Panc1 (cell line): Measurements from ENCODE around the gene PARS2. TPM values are rescaled to one million over a fixed set of nuclear protein-coding genes. Genes with fewer than 3 reads are reported as not detected.

ENCODE experiments used
- ATAC-seq: fragments of 200-7000 bp; cut with Tn5 transposase; 2 replicates; pipeline ENCODE4 v1.9.1; 2020; ENCODE audit warnings: mild to moderate bottlenecking, moderate library complexity
- Bru-seq: library from RNA; stranded (reverse); fragments of 400-500 nt; gene quantifications from one replicate; lab custom pipeline; 2021; lab: Mats Ljungman, UMichigan
- BruChase-seq, 2 experiments: library from RNA; stranded (reverse); fragments of 400-500 nt; gene quantifications; one replicate each; lab custom pipeline; 2021; lab: Mats Ljungman, UMichigan
- BruUV-seq: library from RNA; stranded (reverse); fragments of 400-500 nt; replicated peaks from 2 replicates; lab custom pipeline; 2021; lab: Mats Ljungman, UMichigan
- CTCF ChIA-PET: fragments of 300-600 bp; sonication (Branson Sonifier 250); formaldehyde crosslinking; loops from one replicate; lab custom pipeline; 2022; ENCODE audit warnings: antibody characterized with exemption; lab: Charles Lee
- POLR2A ChIA-PET: fragments of 300-600 bp; sonication (Branson Sonifier 250); formaldehyde crosslinking; loops from one replicate; lab custom pipeline; 2022; ENCODE audit warnings: antibody characterized with exemption; lab: Charles Lee
- DNase-seq: peaks from one replicate; pipeline ENCODE4 v3.0.0-alpha.2; 2010; ENCODE audit warnings: low read depth, low spot score
- H3K27ac ChIP-seq: 2 replicates; pipeline ENCODE4 v1.5.1; 2011; ENCODE audit warnings: mild to moderate bottlenecking, low read length, inconsistent platforms
- H3K27me3 ChIP-seq: fragments of 200-500 bp; sonication (Bioruptor generic); 2 replicates; pipeline ENCODE4 v1.6.0; 2014; ENCODE audit warnings: low read length, inconsistent platforms; ENCODE audit not compliant: control insufficient read depth, insufficient read depth
- H3K36me3 ChIP-seq: fragments of 200-500 bp; sonication (Bioruptor generic); 2 replicates; pipeline ENCODE4 v1.5.1; 2014; ENCODE audit warnings: inconsistent platforms, mild to moderate bottlenecking, low read length, moderate library complexity; ENCODE audit not compliant: control insufficient read depth, insufficient read depth
- H3K4me1 ChIP-seq: 2 replicates; pipeline ENCODE4 v1.5.1; 2011; ENCODE audit warnings: inconsistent platforms, mild to moderate bottlenecking, low read length, moderate library complexity; ENCODE audit not compliant: control insufficient read depth, insufficient read depth
- H3K4me3 ChIP-seq, 2 experiments: 2 replicates each; pipeline ENCODE4 v1.5.1; 2011 to 2012; ENCODE audit warnings: low read depth in 2 of 2, low read length in 2 of 2, mild to moderate bottlenecking in 2 of 2, inconsistent platforms in 1 of 2, moderate library complexity in 1 of 2
- H3K9me3 ChIP-seq: fragments of 200-500 bp; sonication (Bioruptor generic); 2 replicates; pipeline ENCODE4 v1.5.1; 2014; ENCODE audit warnings: low read depth, mild to moderate bottlenecking, inconsistent platforms, low read length, moderate library complexity; ENCODE audit not compliant: control insufficient read depth, insufficient read depth
- POLR2AphosphoS5 ChIP-seq: IDR thresholded peaks from 2 replicates; pipeline ENCODE4 v1.6.1; 2012; ENCODE audit warnings: mild to moderate bottlenecking, low read depth, low read length, moderate library complexity
- SIN3A ChIP-seq: IDR thresholded peaks from 2 replicates; pipeline ENCODE4 v1.6.1; 2012; ENCODE audit warnings: low read depth, mild to moderate bottlenecking, low read length, moderate library complexity, borderline replicate concordance; ENCODE audit not compliant: insufficient read depth
- TCF7L2 ChIP-seq: IDR thresholded peaks from 2 replicates; pipeline ENCODE4 v1.6.1; 2011; ENCODE audit warnings: mild to moderate bottlenecking, low read depth, low read length, inconsistent platforms
- in situ Hi-C: cut with HindIII; loops from 2 replicates; pipeline ENCODE4 v1.10.0; 2016; ENCODE audit warnings: low sequenced_read_pairs, low pct_unique_long_range_greater_than_20kb
- intact Hi-C: fragments of 100-400 bp; cut with micrococcal nuclease; formaldehyde crosslinking; loops from one replicate; pipeline ENCODE4 v1.10.0; 2022; ENCODE audit not compliant: unreplicated experiment
- long read RNA-seq: library from polyadenylated mRNA; unstranded; transcript quantifications from one replicate; pipeline ENCODE4 v2.0.0, GENCODE V29; 2021; ENCODE audit not compliant: unreplicated experiment
- polyA plus RNA-seq: library from polyadenylated mRNA; unstranded; fragments of >200 nt; gene quantifications from one replicate; pipeline ENCODE4 v1.2.1, GENCODE V29; 2012; ENCODE audit warnings: missing spikeins; ENCODE audit not compliant: insufficient read length
- total RNA-seq: library from RNA; stranded (reverse); gene quantifications from one replicate; pipeline ENCODE4 v1.2.1, GENCODE V29; 2021; ENCODE audit not compliant: unreplicated experiment
- TF ChIP-seq, protein P1 (sequence below): fragments of 450-650 bp; IDR thresholded peaks from 2 replicates; pipeline ENCODE4 v1.5.1; 2017; ENCODE audit warnings: mild to moderate bottlenecking
- TF ChIP-seq, protein P2 (sequence below), 2 experiments: IDR thresholded peaks; 2 replicates each; pipeline ENCODE4 v1.6.1; 2011 to 2012; ENCODE audit warnings: low read depth in 2 of 2, control low read depth in 1 of 2, low read length in 1 of 2, mild to moderate bottlenecking in 1 of 2, moderate library complexity in 1 of 2; ENCODE audit not compliant: insufficient read depth in 1 of 2

The PARS2 gene
- 4.4 TPM for total RNA-seq
- polyA plus RNA-seq, result 5.9 TPM
- Bru-seq, nascent RNA, result percentile 55 among the genes with signal in this experiment
- percentile 55 among the genes with signal in this experiment for BruChase-seq, experiment 1, labeled RNA remaining after a 2-hour chase
- BruChase-seq, experiment 2, labeled RNA remaining after a 6-hour chase, result percentile 45 among the genes with signal in this experiment
- long read RNA-seq, transcript PARS2-201 (2 exons, 2,347 nt), result major isoform, 12 of 18 reads
- long read RNA-seq, partial matches to known transcripts, result 0 of 18 reads
- long read RNA-seq, other reads (novel, unspliced or antisense), result 6 of 18 reads

DNA sequence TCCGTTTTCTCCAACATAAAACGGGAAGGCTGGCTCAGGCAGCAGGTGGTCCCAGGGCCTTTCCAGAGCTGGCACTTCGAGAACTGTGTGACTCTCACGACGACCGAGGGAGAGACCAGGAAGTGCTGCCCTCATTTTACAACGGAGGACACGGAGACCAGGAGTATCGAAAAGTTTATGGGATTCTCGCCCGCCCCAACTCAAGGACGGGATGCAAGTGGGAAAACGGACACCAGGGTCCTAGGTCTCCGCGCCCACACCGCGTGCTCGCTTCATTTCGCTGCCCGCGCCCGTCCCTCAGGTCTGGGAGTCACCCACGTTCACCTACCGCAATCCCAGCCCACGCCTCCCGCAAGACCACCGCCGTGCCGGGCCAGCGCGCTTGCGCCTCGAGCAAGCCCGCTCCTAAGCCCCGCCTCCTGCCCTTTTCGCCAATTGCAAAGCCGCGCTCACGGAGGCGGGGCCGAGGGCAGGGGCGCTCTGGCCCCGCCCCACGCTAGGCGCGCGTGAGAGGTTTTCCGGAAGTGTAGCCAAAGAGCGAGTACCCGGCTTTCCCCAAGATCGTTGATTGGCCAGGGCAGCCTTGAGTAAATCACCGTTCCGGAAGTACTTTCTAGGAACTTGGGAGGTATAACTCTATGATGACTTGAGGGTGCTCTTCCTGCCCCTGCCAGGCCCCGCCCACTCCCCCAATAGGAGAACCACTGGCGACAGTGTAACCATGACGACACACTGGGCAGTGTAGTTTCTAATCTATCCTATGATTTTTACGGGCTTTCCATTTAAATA lies at the start of gene PARS2:
Gene PARS2 (minus strand): TSS at position 391 of the 789 bp plus-strand sequence. CDS start 5,362 bp downstream, outside the sequence.
- Histone ChIP-seq H3K27me3 (no peaks in the 10 kb centered on the region), H3K9me3 (no peaks in the 10 kb centered on the region), H3K36me3 (peaks cover 2% of the 10 kb centered on the region; the same call in 1 of the 2 replicates), H3K4me3 (peak within 1 kb of the TSS; percentile 76 to 100), H3K4me1 (peaks cover 3% of the 10 kb centered on the region; the same call in 1 of the 2 replicates), H3K27ac (peak within 1 kb of the TSS; percentile 92)
- TF ChIP-seq SIN3A (0 out of 2 replicates have a peak, but pooled peaks have one; percentile 83), TCF7L2 (no peak), POLR2AphosphoS5 (peak; percentile 88)
- TF ChIP-seq, protein P1, sequence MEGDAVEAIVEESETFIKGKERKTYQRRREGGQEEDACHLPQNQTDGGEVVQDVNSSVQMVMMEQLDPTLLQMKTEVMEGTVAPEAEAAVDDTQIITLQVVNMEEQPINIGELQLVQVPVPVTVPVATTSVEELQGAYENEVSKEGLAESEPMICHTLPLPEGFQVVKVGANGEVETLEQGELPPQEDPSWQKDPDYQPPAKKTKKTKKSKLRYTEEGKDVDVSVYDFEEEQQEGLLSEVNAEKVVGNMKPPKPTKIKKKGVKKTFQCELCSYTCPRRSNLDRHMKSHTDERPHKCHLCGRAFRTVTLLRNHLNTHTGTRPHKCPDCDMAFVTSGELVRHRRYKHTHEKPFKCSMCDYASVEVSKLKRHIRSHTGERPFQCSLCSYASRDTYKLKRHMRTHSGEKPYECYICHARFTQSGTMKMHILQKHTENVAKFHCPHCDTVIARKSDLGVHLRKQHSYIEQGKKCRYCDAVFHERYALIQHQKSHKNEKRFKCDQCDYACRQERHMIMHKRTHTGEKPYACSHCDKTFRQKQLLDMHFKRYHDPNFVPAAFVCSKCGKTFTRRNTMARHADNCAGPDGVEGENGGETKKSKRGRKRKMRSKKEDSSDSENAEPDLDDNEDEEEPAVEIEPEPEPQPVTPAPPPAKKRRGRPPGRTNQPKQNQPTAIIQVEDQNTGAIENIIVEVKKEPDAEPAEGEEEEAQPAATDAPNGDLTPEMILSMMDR, result no peak
- TF ChIP-seq, protein P2, sequence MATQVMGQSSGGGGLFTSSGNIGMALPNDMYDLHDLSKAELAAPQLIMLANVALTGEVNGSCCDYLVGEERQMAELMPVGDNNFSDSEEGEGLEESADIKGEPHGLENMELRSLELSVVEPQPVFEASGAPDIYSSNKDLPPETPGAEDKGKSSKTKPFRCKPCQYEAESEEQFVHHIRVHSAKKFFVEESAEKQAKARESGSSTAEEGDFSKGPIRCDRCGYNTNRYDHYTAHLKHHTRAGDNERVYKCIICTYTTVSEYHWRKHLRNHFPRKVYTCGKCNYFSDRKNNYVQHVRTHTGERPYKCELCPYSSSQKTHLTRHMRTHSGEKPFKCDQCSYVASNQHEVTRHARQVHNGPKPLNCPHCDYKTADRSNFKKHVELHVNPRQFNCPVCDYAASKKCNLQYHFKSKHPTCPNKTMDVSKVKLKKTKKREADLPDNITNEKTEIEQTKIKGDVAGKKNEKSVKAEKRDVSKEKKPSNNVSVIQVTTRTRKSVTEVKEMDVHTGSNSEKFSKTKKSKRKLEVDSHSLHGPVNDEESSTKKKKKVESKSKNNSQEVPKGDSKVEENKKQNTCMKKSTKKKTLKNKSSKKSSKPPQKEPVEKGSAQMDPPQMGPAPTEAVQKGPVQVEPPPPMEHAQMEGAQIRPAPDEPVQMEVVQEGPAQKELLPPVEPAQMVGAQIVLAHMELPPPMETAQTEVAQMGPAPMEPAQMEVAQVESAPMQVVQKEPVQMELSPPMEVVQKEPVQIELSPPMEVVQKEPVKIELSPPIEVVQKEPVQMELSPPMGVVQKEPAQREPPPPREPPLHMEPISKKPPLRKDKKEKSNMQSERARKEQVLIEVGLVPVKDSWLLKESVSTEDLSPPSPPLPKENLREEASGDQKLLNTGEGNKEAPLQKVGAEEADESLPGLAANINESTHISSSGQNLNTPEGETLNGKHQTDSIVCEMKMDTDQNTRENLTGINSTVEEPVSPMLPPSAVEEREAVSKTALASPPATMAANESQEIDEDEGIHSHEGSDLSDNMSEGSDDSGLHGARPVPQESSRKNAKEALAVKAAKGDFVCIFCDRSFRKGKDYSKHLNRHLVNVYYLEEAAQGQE (IDR thresholded peaks at IDR 0.05; ENCODE audit: insufficient read depth in 1 of 2, low read depth in 2 of 2, low read length in 1 of 2), result no peak
- peak; percentile 99 for DNase-seq
- peak; percentile 98 for ATAC-seq
- intact Hi-C loops, result no loop called here
- POLR2A ChIA-PET, result no interaction called here
- CTCF ChIA-PET, result interaction anchor here (0.5 kb wide), 1 partner anchor 582 kb away, joined by 4 read pairs; no protein-coding TSS in a partner anchor
- no TSS peak for BruUV-seq
- in situ Hi-C loops, result no loop called here

DNA sequence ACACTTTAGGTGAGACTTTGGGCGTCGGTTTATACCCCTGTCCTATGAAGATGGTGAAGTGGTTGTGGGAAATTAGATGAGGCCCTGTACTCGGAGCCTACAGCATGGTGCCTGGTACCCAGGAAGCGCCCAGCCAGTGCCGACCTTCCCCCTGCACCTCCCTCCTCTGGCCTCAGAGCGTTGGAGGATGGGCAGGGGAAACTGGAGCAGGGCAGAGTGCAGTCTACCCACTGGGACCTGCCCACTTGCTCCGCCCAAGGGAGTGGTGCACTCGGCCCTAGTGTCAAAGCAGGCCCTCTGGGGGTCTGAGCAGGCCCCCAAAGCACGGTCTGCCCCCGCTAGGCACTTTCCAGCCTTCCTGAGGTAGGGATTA lies 49.8 kb upstream of the PARS2 start:
- no peaks in the 10 kb centered on the region; the same call in 1 of the 2 replicates for H3K27me3 ChIP-seq
- ChIA-PET CTCF (no interaction called here), POLR2A (no interaction called here)
- in situ Hi-C loops, result no loop called here
- no TSS peak for BruUV-seq
- no peaks in the 10 kb centered on the region for H3K36me3 ChIP-seq
- ATAC-seq, result no peak
- no peak overlapping the region for H3K4me3 ChIP-seq
- H3K9me3 ChIP-seq, result no peaks in the 10 kb centered on the region
- intact Hi-C loops, result loop anchor here (5.0 kb wide), 1 partner anchor 317 kb away; no protein-coding TSS in a partner anchor
- TF ChIP-seq, protein P2 (IDR thresholded peaks at IDR 0.05; ENCODE audit: insufficient read depth in 1 of 2, low read depth in 2 of 2, low read length in 1 of 2), result no peak
- TF ChIP-seq, protein P1, result no peak
- TF ChIP-seq POLR2AphosphoS5, result no peak
- TF ChIP-seq TCF7L2, result no peak
- no peak for TF ChIP-seq SIN3A
- DNase-seq, result no peak
- H3K4me1 ChIP-seq, result no peaks in the 10 kb centered on the region
- no peak overlapping the region for H3K27ac ChIP-seq
